AG10803 (cell line): Measurements from ENCODE around the gene YBX1.

Source experiments
- DNase-seq: peaks from one replicate; pipeline ENCODE4 v3.0.0; 2010; ENCODE audit warnings: low read depth
- H3K4me3 ChIP-seq: 2 replicates; pipeline ENCODE4 v1.5.1; 2011; ENCODE audit warnings: mild to moderate bottlenecking, low read length, control low read depth
- TF ChIP-seq, protein P1 (sequence below): conservative IDR thresholded peaks from 2 replicates; pipeline ENCODE4 v1.5.1; 2011; ENCODE audit warnings: mild to moderate bottlenecking, low read length, control low read depth, inconsistent platforms

The YBX1 gene

DNA sequence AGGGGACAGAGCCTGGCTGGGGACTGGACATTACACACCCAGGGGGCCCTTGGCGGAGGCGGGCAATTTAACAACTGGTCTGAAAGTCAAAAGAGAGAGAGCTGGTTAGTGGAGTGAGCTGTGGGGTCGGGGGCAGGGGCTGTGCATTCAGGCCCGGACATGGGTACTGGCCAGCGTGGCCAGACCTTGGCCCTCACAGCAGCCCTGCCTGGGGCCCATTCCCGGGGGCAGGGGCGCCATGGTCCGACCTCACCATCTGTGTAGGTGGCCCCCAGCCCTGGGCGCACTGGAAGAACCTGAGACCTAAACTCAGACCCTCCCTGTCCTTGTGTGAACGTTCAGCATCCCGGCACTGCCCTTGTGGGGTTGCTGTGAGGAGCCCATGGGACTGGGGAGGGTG is 52.8 kb downstream of the YBX1 start:
- H3K4me3 ChIP-seq, result no peak overlapping the region
- TF ChIP-seq, protein P1, sequence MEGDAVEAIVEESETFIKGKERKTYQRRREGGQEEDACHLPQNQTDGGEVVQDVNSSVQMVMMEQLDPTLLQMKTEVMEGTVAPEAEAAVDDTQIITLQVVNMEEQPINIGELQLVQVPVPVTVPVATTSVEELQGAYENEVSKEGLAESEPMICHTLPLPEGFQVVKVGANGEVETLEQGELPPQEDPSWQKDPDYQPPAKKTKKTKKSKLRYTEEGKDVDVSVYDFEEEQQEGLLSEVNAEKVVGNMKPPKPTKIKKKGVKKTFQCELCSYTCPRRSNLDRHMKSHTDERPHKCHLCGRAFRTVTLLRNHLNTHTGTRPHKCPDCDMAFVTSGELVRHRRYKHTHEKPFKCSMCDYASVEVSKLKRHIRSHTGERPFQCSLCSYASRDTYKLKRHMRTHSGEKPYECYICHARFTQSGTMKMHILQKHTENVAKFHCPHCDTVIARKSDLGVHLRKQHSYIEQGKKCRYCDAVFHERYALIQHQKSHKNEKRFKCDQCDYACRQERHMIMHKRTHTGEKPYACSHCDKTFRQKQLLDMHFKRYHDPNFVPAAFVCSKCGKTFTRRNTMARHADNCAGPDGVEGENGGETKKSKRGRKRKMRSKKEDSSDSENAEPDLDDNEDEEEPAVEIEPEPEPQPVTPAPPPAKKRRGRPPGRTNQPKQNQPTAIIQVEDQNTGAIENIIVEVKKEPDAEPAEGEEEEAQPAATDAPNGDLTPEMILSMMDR, result no peak
- no peak for DNase-seq

- no peak overlapping the region for H3K4me3 ChIP-seq
- no peak for DNase-seq
- TF ChIP-seq, protein P1, result no peak
Observed at GRCh38 chr1:42735477-42736105, 53.4 kb downstream of the YBX1 start.

GRCh38 chr1:42736152-42736551 is 53.9 kb downstream of the YBX1 start:
- TF ChIP-seq, protein P1, result peak; percentile 37
- DNase-seq, result peak; percentile 14
- H3K4me3 ChIP-seq, result no peak overlapping the region

DNA sequence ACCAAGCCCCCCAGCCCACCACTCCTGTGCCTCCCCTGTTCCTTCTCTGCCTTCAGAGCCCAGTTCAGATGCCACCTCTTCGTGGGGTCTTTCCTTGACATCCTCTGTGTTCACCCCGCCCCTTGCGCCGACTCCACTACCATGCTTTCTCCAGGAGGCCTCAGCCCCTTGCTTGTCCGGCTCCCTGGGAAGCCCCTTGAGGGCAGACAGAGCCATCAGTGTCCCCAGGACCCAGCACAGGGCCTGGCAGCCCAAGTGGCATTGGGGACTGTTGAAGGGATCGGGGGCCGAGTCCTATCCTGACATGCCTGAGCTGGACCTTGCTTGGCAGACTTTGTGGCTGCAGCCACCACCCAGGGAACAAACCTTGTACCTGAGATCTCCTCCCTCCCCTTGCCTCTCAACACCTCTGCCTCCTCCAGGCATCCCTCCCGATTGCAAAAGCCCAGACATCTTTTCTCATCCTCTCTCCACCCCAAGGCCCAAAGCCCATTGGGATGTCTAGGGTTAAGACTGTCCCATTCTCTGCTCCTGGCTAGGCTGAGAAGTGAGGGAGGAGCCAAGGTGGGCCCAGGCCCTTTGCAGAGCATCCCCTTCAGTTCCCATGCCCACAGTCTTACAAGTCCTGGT is 54.5 kb downstream of the YBX1 start:
- TF ChIP-seq, protein P1, result no peak
- no peak for DNase-seq

DNA sequence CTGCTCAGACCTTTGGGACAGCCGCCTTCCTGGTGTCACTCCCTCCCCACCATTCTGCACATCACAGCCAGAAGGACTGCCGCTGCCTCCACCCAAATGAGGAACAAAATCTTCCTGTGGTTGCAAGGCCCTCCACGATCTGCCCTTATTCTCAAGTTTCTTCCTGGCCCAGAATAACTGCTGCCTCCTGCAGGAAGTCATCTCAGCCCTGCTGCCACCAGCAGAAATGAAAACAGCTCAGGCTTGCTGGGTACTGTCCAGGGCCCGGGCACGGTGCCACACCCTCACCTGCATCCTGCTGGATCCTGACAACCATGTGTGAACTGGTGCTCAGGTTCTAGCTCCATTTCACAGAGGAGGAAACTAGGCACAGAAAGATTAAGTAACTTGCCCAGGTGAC is 55.0 kb downstream of the YBX1 start:
- TF ChIP-seq, protein P1, result no peak
- no peak for DNase-seq
- no peak overlapping the region for H3K4me3 ChIP-seq

More for the DNA sequence above, 54.5 kb downstream of the YBX1 start:
- H3K4me3 ChIP-seq, result no peak overlapping the region

GRCh38 chr1:42737986-42738677 is 55.9 kb downstream of the YBX1 start:
- DNase-seq, result no peak
- no peak overlapping the region for H3K4me3 ChIP-seq
- TF ChIP-seq, protein P1, result no peak

DNA sequence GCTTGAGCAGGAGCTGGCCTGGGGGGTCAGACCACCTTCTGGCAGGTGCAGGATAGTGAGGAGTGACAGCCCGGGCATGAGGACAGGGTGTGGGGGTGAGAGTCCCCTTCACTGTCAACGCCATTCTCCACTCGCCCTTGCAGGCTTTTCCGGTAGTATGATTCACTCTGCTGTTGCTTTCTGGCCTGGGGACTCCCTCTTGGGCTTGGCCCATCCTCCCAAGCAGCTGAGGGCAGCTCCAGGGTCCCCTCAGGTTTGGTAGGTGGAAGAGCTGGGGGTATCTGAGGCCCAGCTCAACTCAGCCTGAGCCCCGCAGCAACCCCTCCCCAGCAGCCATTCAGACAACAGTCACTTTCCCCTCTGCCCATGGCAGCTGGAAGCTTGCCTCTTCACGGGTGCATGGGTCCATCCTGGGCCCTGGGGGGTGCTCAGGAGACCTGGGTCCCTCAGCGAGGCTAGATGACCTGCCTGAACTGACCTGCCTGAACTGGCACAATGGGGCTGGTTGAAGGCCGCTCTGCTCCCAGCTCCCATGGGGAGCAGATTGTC is 56.5 kb downstream of the YBX1 start:
- no peak overlapping the region for H3K4me3 ChIP-seq
- TF ChIP-seq, protein P1, result no peak
- no peak for DNase-seq
